SU-DHL-6 (cell line): Measurements from ENCODE around the gene HMG20A.

ENCODE experiments used
- H2AFZ ChIP-seq: fragments of 200-600 bp; sonication (generic); 2 replicates; pipeline ENCODE4 v1.6.1; 2014; ENCODE audit warnings: low read depth, mild to moderate bottlenecking, moderate library complexity, mixed read lengths, antibody characterized with exemption, low read length; ENCODE audit not compliant: severe bottlenecking
- H3F3A ChIP-seq: fragments of 200-600 bp; shearing (Covaris generic); 2 replicates; pipeline ENCODE4 v1.6.0; 2016; ENCODE audit warnings: antibody characterized with exemption, mild to moderate bottlenecking; ENCODE audit not compliant: insufficient read depth
- H3K27ac ChIP-seq: fragments of 200-600 bp; sonication (generic); 2 replicates; pipeline ENCODE4 v1.5.1; 2016; ENCODE audit warnings: low read depth, mild to moderate bottlenecking, low read length, moderate library complexity, mixed read lengths
- H3K27me3 ChIP-seq: fragments of 200-600 bp; sonication (generic), shearing (Covaris generic); 2 replicates; pipeline ENCODE4 v1.6.0; 2014; ENCODE audit warnings: mild to moderate bottlenecking, low read length
- H3K36me3 ChIP-seq: fragments of 200-600 bp; sonication (generic); 2 replicates; pipeline ENCODE4 v1.6.1; 2014; ENCODE audit warnings: mild to moderate bottlenecking, low read length, mixed read lengths
- H3K4me2 ChIP-seq: fragments of 300-600, 200-600 bp; shearing (Covaris generic), sonication (generic); 2 replicates; pipeline ENCODE4 v1.6.0; 2014; ENCODE audit warnings: low read length, low read depth, mild to moderate bottlenecking; ENCODE audit not compliant: poor library complexity, severe bottlenecking
- H3K4me3 ChIP-seq: fragments of 200-600 bp; sonication (generic); 2 replicates; pipeline ENCODE4 v1.5.1; 2014; ENCODE audit warnings: antibody characterized with exemption, low read length, mild to moderate bottlenecking, mixed read lengths; ENCODE audit not compliant: insufficient read depth, poor library complexity, severe bottlenecking
- H3K79me2 ChIP-seq: fragments of 200-600 bp; sonication (generic); 2 replicates; pipeline ENCODE4 v1.6.1; 2014; ENCODE audit warnings: mild to moderate bottlenecking, low read length, moderate library complexity; ENCODE audit not compliant: insufficient read depth
- H3K9ac ChIP-seq: fragments of 200-600 bp; sonication (generic); 2 replicates; pipeline ENCODE4 v1.7.0; 2014; ENCODE audit warnings: mild to moderate bottlenecking, low read length
- H3K9me2 ChIP-seq: fragments of 200-600 bp; sonication (generic); replicated peaks from 2 replicates; pipeline ENCODE4 v1.6.1; 2014; ENCODE audit warnings: low read length; ENCODE audit not compliant: insufficient read depth
- H3K9me3 ChIP-seq: fragments of 200-600 bp; sonication (generic); 2 replicates; pipeline ENCODE4 v1.6.1; 2014; ENCODE audit warnings: low read length, mixed read lengths; ENCODE audit not compliant: insufficient read depth
- H4K20me1 ChIP-seq: fragments of 200-600 bp; sonication (generic); 2 replicates; pipeline ENCODE4 v1.6.1; 2014; ENCODE audit warnings: low read depth, mild to moderate bottlenecking, antibody characterized with exemption, low read length, moderate library complexity, mixed read lengths
- CTCF ChIP-seq: fragments of 200-600 bp; sonication (generic); IDR thresholded peaks from one replicate; pipeline ENCODE4 v1.5.1; 2017; ENCODE audit warnings: antibody characterized with exemption, mild to moderate bottlenecking, low read length, moderate library complexity; ENCODE audit not compliant: insufficient read depth, poor library complexity, severe bottlenecking
- EZH2phosphoT487 ChIP-seq: fragments of 200-600 bp; sonication (generic), shearing (Covaris generic); conservative IDR thresholded peaks from 2 replicates; pipeline ENCODE4 v1.6.1; 2018; ENCODE audit warnings: mild to moderate bottlenecking, antibody characterized with exemption, low read length, moderate library complexity, mixed read lengths

Gene HMG20A

GRCh38 chr15:77476995-77477394 is 56.3 kb downstream of the HMG20A start:
- Histone ChIP-seq H3F3A (no peaks in the 10 kb centered on the region), H3K9me2 (no peaks in the 10 kb centered on the region), H3K4me2 (no peak overlapping the region), H3K27me3 (no peaks in the 10 kb centered on the region), H4K20me1 (no peaks in the 10 kb centered on the region), H3K27ac (no peak overlapping the region), H3K9me3 (no peaks in the 10 kb centered on the region), H3K4me3 (no peak overlapping the region), H2AFZ (no peak overlapping the region), H3K36me3 (peaks cover 16% of the 10 kb centered on the region), H3K79me2 (no peaks in the 10 kb centered on the region), H3K9ac (no peak overlapping the region)
- no peak for TF ChIP-seq EZH2phosphoT487
- no peak for TF ChIP-seq CTCF

GRCh38 chr15:77478051-77478450 is 57.4 kb downstream of the HMG20A start:
- Histone ChIP-seq H3K4me2 (no peak overlapping the region), H3K9me3 (no peaks in the 10 kb centered on the region), H2AFZ (no peak overlapping the region), H3K9me2 (no peaks in the 10 kb centered on the region), H3K36me3 (peaks cover 15% of the 10 kb centered on the region), H4K20me1 (no peaks in the 10 kb centered on the region), H3K27me3 (no peaks in the 10 kb centered on the region), H3K27ac (no peak overlapping the region), H3K9ac (no peak overlapping the region), H3K79me2 (no peaks in the 10 kb centered on the region), H3F3A (no peaks in the 10 kb centered on the region), H3K4me3 (no peak overlapping the region)
- no peak for TF ChIP-seq EZH2phosphoT487
- TF ChIP-seq CTCF, result no peak

GRCh38 chr15:77479015-77479414 is 58.3 kb downstream of the HMG20A start:
- Histone ChIP-seq H3K4me3 (no peak overlapping the region), H2AFZ (no peak overlapping the region), H3K79me2 (no peaks in the 10 kb centered on the region), H3K9me3 (no peaks in the 10 kb centered on the region), H3F3A (no peaks in the 10 kb centered on the region), H3K27ac (no peak overlapping the region), H4K20me1 (no peaks in the 10 kb centered on the region), H3K9ac (no peak overlapping the region), H3K27me3 (no peaks in the 10 kb centered on the region), H3K4me2 (no peak overlapping the region), H3K36me3 (peaks cover 15% of the 10 kb centered on the region), H3K9me2 (no peaks in the 10 kb centered on the region)
- no peak for TF ChIP-seq EZH2phosphoT487
- TF ChIP-seq CTCF, result no peak
